Retina (tissue), 1 donor: Measurements from ENCODE around the gene SLC39A11.

Source experiments
- DNase-seq: peaks from one replicate; pipeline ENCODE4 v3.0.0-alpha.2; 2016

The SLC39A11 gene

DNA sequence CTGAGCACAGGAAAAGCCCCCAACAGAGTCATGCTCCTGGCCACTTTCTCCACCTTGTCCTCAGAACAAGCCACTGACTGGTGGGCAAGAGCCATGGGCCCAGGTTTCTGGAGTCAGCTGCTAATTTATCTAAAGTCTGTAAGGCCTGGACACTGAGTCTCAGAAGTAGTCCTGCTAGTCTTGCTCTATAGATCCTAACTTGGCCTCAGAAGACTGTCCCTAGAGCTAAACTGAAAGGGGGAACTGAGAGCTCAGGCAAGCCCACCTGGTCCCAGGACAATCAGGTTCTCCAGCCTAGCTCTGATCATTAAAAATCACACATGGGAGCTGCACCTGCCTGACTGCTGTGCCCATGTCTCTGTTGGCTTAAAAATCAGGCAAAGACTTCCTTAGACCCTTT is 485.8 kb downstream of the SLC39A11 start:
- no peak for DNase-seq

DNA sequence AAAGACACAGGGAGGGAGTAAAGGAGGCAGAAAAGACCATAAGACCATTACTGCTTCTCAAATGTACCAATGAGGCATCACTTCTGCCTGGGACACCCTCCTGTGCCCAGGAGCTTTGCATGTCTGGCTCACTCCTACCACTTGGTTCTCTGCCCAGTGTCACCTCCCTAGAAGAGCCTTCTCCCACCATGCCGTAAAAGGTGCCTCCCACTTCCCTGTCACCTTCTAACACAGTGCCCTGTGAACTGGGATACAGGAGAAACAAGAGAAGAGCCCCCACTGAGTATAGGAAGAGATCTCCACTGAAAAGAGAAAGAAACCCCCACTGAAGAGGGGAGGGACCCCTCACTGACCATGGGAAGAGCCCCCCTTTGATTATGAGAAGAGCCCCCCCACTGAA is 486.9 kb downstream of the SLC39A11 start:
- DNase-seq: no peak

DNA sequence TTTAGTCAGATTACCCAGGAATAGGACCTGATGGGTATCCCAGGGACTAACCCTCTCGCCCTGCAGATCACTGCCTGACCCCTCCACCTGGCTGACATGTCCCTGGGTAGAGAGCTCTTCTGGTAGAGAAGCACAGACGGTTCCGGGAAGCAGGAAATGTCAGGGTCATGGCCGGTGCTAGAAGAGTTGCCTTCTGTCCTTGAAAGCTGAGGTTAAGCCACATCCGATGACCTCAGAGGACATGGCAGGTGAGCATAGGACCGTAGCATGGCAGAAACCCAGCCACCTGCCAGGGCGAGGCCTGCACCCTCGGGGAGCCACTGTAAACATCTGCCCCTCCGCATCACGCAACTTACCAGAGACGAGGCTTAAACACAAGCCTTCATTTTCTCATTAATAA is 488.0 kb downstream of the SLC39A11 start:
- no peak for DNase-seq

DNA sequence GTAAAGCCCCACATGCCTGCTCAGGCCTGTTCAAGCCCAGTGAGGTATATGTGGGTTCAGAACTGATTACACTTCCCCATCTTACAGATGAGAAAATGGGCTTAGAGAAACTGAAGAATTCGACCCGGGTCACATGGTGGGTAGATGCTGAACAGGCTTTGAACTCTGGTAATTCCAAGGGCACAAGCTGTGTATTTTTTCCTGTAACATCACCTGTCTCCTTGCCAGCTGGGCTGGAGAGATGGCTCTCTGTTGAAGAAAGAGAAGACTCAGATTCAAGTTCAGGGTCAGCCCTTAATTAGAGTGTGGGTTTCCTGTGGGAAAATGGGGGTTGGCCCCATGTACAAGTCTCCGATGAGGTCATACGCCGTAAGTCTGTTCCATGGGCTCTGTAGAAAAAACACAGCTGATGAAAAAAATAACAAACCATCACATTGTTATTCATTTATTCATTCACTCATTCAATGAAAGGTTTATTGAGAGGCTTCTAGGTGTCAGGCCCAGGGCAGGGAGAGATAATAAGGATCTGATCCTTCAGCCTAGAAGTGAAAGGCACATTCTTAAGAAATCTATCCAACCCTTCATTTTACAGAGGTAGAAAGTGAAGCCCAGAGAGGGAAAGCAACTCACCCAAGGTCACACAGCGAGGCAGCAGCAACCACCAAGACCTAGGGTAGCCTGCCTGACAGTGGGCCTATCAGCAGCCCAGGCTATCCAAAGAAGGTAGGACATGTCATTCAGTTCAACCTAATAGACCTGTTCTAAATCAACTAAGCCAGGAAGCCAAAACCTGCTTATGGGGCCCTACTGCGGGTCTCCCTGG is 488.9 kb downstream of the SLC39A11 start:
- no peak for DNase-seq

DNA sequence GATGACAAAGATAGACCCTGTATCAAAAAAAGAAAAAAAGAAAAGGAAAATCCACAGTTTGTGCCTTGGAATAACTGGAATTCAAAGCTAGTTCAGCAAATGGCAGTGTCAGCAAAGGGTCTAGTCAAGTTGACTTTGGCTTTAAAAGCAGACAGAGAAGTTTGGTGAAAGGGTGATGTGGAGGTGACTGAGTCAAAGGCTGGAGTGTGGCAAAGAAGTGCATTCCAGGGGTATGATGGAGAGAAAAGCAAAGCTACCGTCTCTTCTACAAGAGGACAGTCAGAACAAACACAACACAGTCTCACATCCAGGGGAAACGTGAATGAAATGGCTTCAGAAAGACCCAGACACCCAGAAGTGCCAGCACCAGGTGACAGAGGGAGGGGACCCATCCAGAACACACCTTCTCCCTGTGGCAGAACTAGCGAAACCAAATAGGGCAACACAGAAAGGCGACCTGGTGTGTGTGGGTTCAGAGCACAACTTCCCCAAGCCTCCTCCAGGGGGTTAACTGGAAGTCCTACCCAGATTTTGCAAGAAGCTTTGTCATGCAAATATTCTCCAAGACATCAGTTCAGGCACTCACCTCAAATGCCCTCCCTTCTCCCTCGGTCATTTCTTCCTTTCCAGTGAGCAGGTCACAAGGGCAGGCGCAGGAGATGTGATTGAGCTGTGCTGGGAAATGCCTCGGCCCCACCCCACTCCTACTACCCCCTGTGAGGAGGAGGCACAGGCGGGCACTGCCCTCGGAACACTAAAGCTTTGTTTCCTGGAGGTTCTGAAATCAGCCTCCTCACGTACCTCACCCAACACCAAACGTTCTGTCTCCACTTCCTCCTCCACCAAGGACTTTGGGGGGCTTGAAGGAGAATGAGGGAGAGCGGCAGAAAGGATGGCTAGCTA is 489.7 kb downstream of the SLC39A11 start:
- peak; percentile 49 for DNase-seq

DNA sequence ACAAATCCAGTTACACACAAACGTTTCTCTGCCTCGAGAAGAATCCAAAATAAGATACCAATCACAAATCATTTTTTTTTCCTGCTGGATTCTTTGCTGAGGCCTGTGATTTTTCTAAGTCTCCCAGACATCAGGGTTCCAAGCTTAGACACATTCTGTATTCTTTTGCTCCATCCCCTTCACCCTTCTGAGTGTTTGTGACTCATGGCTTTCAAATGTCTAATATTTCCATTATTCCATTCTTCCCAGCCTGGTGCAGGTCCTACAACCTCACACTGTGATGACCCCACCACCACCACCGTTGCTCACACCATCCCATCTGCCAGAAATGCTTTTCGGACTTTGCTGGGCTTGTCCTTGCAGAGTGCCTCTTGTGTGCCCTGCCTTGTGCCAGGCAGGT is 491.6 kb downstream of the SLC39A11 start:
- no peak for DNase-seq

DNA sequence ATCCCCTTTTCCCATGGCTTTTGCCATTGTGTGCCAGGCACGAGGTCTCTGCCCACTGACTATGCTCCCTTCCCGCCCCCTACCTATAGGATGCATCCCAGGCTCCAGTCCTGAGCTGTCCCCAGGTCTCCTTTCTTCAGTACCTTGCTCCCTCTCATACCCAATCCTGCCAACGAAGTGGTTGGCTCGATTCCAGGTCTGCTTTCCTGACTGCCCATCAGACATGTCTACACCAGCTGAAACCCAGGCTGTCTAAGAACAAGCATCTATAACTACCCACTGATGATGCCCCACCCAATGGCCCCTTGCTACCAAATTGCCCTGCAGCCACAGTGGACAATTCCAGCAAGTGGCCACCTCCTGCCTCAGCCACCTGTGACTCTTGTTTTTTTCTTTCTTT is 492.6 kb downstream of the SLC39A11 start:
- DNase-seq: no peak

DNA sequence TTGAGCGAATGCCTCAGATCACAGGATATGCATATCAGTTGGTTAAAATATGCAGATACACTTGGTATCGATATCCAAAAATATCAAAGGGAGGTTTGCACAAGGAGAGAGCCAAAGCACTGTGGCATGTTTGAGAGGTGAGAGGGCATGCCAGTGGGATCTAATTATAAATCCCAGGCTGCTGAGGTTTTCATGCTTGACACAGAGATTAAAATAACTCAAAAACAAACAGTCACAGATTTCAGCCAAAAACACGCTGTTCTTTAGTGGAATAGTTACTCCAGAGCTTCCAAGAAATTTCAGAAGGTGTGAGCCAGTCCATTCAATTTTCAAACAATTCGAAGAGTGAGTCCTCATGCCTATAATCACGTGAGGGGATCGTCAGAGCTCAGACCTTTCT is 493.8 kb downstream of the SLC39A11 start:
- DNase-seq: no peak

DNA sequence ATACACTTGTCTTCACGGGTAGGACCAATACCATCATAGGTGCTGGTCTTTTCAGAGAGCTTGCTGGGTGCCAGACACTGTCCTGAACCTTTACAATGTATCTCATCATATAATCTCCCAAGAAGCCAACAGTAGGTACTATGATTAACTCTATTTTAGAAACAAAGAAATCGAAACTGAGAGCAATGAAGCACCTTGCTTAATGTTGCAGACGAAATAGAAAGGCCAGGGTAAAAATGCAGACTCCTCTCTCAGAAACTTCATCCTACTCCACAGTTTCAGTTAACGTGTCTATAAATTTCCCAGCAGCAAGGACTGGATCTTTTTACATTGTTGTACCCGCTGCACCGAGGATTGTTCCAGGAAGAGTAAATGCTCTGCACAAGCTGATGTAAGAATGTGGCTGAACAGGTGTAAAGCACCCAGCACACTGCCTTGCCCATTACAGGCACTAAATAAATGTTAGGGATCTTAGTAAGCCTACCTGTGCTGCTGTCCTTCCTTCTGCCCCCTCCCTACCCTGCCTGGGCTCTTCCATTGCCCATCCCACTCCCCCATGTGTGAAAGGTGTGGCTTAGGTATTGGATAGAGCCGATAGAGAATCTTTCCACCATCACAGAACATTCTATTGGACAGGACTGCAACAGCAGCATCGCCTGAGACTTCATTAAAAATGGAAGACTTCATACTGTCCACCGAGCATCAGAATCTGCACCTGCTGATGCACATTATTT is 495.0 kb downstream of the SLC39A11 start:
- no peak for DNase-seq
